Hepatocyte (in vitro differentiated cells): ENCODE results near the gene TNS3. TPM values are rescaled to one million over a fixed set of nuclear protein-coding genes. Genes with fewer than 3 reads are reported as not detected.

Source experiments
- DNase-seq: peaks from one replicate; pipeline ENCODE4 v3.0.0-alpha.2; 2016; ENCODE audit warnings: low spot score
- H2AFZ ChIP-seq: fragments of 200-600 bp; sonication (generic); 2 replicates; pipeline ENCODE4 v1.6.0; 2016; ENCODE audit warnings: antibody characterized with exemption, mild to moderate bottlenecking
- H3K27ac ChIP-seq: fragments of 200-600 bp; sonication (generic); 2 replicates; pipeline ENCODE4 v1.5.1; 2016; ENCODE audit warnings: mild to moderate bottlenecking
- H3K27me3 ChIP-seq: fragments of 200-600 bp; sonication (generic); 2 replicates; pipeline ENCODE4 v1.6.1; 2016
- H3K36me3 ChIP-seq: fragments of 200-600 bp; sonication (generic); replicated peaks from 2 replicates; pipeline ENCODE4 v1.5.1; 2016; ENCODE audit warnings: low read depth; ENCODE audit not compliant: insufficient read depth
- H3K4me1 ChIP-seq: fragments of 200-600 bp; sonication (generic); 2 replicates; pipeline ENCODE4 v1.5.1; 2016; ENCODE audit warnings: mild to moderate bottlenecking, moderate library complexity; ENCODE audit not compliant: insufficient read depth
- H3K4me2 ChIP-seq: fragments of 200-600 bp; sonication (generic); 2 replicates; pipeline ENCODE4 v1.6.0; 2016
- H3K4me3 ChIP-seq: fragments of 200-600 bp; sonication (generic); 2 replicates; pipeline ENCODE4 v1.5.1; 2016; ENCODE audit warnings: mild to moderate bottlenecking
- H3K79me2 ChIP-seq: fragments of 200-600 bp; sonication (generic); 2 replicates; pipeline ENCODE4 v1.6.0; 2017; ENCODE audit warnings: mild to moderate bottlenecking
- H3K9me2 ChIP-seq: fragments of 200-600 bp; sonication (generic); replicated peaks from 2 replicates; pipeline ENCODE4 v1.6.0; 2017; ENCODE audit warnings: mild to moderate bottlenecking; ENCODE audit not compliant: insufficient read depth
- H3K9me3 ChIP-seq: fragments of 200-600 bp; sonication (generic); 2 replicates; pipeline ENCODE4 v1.5.1; 2016; ENCODE audit warnings: low read depth, mild to moderate bottlenecking
- H4K20me1 ChIP-seq: fragments of 200-600 bp; sonication (generic); 2 replicates; pipeline ENCODE4 v1.6.0; 2016; ENCODE audit warnings: mild to moderate bottlenecking; ENCODE audit not compliant: insufficient read depth, poor library complexity, severe bottlenecking
- EZH2 ChIP-seq: fragments of 200-600 bp; sonication (generic); IDR thresholded peaks from 2 replicates; pipeline ENCODE4 v1.6.1; 2016; ENCODE audit warnings: antibody characterized with exemption, mild to moderate bottlenecking, borderline replicate concordance
- EZH2phosphoT487 ChIP-seq: fragments of 200-600 bp; sonication (generic); IDR thresholded peaks from one replicate; pipeline ENCODE4 v1.6.1; 2018; ENCODE audit warnings: antibody characterized with exemption, mild to moderate bottlenecking, low read depth, moderate library complexity; ENCODE audit not compliant: unreplicated experiment, severe bottlenecking
- WGBS: methylation state at CpG from one replicate; pipeline ENCODE4 v1.1.6; 2016; ENCODE audit warnings: low lambda C conversion rate; ENCODE audit errors: missing lambda C conversion rate; 5-methylcytosine and 5-hydroxymethylcytosine counted together
- polyA plus RNA-seq: library from polyadenylated mRNA; unstranded; fragments of >200 nt; fragmentation: Nextera tagmentation; extraction: Ambion mirVana; gene quantifications from 2 replicates; pipeline ENCODE4 v1.2.1, GENCODE V29; 2016
- total RNA-seq: library from RNA; depleted of rRNA; stranded (reverse); fragments of >200 nt; gene quantifications from 2 replicates; pipeline ENCODE4 v1.2.3, GENCODE V29; 2014
- TF ChIP-seq, protein P1 (sequence below): fragments of 200-600 bp; sonication (generic); IDR thresholded peaks from 2 replicates; pipeline ENCODE4 v1.5.1; 2016; ENCODE audit warnings: antibody characterized with exemption, mild to moderate bottlenecking; ENCODE audit not compliant: poor library complexity

The TNS3 gene
- total and polyA plus RNA-seq, 2 experiments from 2014 or later: 30.0 to 73.3 TPM

- H3K9me2 ChIP-seq: no peaks in the 10 kb centered on the region
- H3K4me2 ChIP-seq: no peak overlapping the region
- H3K9me3 ChIP-seq: no peaks in the 10 kb centered on the region
- no peak overlapping the region for H2AFZ ChIP-seq
- no peaks in the 10 kb centered on the region for H3K4me1 ChIP-seq
- H3K36me3 ChIP-seq: no peaks in the 10 kb centered on the region
- H3K27me3 ChIP-seq: no peaks in the 10 kb centered on the region
- H3K79me2 ChIP-seq: peaks cover 20% of the 10 kb centered on the region
- H3K4me3 ChIP-seq: no peak overlapping the region
- TF ChIP-seq, protein P1, sequence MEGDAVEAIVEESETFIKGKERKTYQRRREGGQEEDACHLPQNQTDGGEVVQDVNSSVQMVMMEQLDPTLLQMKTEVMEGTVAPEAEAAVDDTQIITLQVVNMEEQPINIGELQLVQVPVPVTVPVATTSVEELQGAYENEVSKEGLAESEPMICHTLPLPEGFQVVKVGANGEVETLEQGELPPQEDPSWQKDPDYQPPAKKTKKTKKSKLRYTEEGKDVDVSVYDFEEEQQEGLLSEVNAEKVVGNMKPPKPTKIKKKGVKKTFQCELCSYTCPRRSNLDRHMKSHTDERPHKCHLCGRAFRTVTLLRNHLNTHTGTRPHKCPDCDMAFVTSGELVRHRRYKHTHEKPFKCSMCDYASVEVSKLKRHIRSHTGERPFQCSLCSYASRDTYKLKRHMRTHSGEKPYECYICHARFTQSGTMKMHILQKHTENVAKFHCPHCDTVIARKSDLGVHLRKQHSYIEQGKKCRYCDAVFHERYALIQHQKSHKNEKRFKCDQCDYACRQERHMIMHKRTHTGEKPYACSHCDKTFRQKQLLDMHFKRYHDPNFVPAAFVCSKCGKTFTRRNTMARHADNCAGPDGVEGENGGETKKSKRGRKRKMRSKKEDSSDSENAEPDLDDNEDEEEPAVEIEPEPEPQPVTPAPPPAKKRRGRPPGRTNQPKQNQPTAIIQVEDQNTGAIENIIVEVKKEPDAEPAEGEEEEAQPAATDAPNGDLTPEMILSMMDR: no peak
- TF ChIP-seq EZH2 (no peak), EZH2phosphoT487 (no peak)
- H3K27ac ChIP-seq: no peak overlapping the region
- H4K20me1 ChIP-seq: peaks cover 7% of the 10 kb centered on the region
- 94% methylated on average over 22 of the region's 22 CpGs for WGBS
- no peak for DNase-seq
These were observed 278.0 kb downstream of the TNS3 start for GRCh38 chr7:47303695-47304453.

DNA sequence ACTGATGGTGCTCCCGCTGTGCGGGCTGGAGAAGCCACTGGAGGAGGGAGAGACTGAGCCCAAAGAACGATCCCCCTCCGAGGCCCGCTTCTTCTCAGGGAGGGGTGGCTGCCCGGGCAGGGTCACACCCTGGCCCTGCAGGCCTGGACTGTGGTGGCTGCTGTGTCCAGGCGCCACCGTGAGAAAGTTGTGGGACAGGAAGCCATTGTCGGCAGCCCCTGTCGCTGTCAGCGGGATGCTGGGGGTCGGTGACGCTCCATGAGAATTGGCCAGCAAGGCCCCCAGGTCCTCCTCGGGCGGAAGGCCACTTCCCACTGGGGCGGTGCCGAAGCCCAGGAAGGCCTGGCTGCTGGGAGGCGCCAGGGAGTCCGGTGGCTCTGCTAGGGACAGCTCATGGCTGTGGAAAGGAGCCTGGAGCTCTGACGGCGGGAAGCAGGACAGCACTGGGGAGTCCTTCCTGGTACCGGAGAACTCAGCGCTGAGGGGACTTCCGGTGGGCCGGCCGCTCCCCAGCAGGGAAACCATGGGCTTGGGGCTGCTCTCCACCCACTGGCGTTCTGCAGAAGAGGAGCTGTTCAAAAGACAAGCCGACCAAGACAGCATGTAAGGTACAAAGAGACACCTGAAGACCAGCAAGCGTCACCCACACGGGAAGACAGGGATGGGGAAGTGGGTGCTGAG lies 278.8 kb downstream of the TNS3 start:
- Histone ChIP-seq H3K79me2 (peaks cover 12% of the 10 kb centered on the region), H3K4me1 (no peaks in the 10 kb centered on the region), H3K36me3 (no peaks in the 10 kb centered on the region), H2AFZ (no peak overlapping the region), H3K4me3 (no peak overlapping the region), H3K4me2 (no peak overlapping the region), H3K9me2 (no peaks in the 10 kb centered on the region), H4K20me1 (peaks cover 7% of the 10 kb centered on the region), H3K27me3 (no peaks in the 10 kb centered on the region), H3K9me3 (no peaks in the 10 kb centered on the region), H3K27ac (no peak overlapping the region)
- no peak for DNase-seq
- whole genome bisulfite sequencing: 95% methylated on average over 30 of the region's 30 CpGs
- TF ChIP-seq EZH2phosphoT487 (no peak), EZH2 (no peak)
- TF ChIP-seq, protein P1: no peak

- Histone ChIP-seq H3K79me2 (peaks cover 7% of the 10 kb centered on the region), H3K9me2 (no peaks in the 10 kb centered on the region), H3K4me1 (no peaks in the 10 kb centered on the region), H4K20me1 (peaks cover 7% of the 10 kb centered on the region), H3K36me3 (no peaks in the 10 kb centered on the region), H3K9me3 (no peaks in the 10 kb centered on the region), H3K4me2 (no peak overlapping the region), H3K27ac (no peak overlapping the region), H3K4me3 (no peak overlapping the region), H3K27me3 (no peaks in the 10 kb centered on the region), H2AFZ (no peak overlapping the region)
- TF ChIP-seq EZH2 (no peak), EZH2phosphoT487 (no peak)
- TF ChIP-seq, protein P1: no peak
- 91% methylated on average over 3 of the region's 3 CpGs for WGBS
- DNase-seq: no peak
These were observed 279.4 kb downstream of the TNS3 start for GRCh38 chr7:47302560-47302959.
